GM12891 (cell line): ENCODE results near the gene MYMK.

ENCODE experiments used
- POLR2A ChIP-seq: IDR thresholded peaks from 2 replicates; pipeline ENCODE4 v1.6.1; 2011; ENCODE audit warnings: low read depth, low read length, control low read depth
- POLR2AphosphoS5 ChIP-seq: IDR thresholded peaks from 2 replicates; pipeline ENCODE4 v1.6.1; 2011; ENCODE audit warnings: low read depth, low read length, control low read depth

GRCh38 chr9:133529457-133529856 is 4.7 kb upstream of the MYMK start:
- TF ChIP-seq POLR2A (no peak), POLR2AphosphoS5 (no peak)
